CD14-positive monocyte (primary cell): ENCODE results near the gene GLT6D1. TPM values are rescaled to one million over a fixed set of nuclear protein-coding genes. Genes with fewer than 3 reads are reported as not detected.

Experiments
- DNase-seq, 3 donors: peaks; one replicate each; pipeline ENCODE4 v3.0.0-alpha.2; 2011 to 2022
- H2AFZ ChIP-seq: 2 replicates; pipeline ENCODE4 v1.6.0; 2012; ENCODE audit warnings: mild to moderate bottlenecking, low read depth, low read length, inconsistent platforms; ENCODE audit not compliant: insufficient read depth, poor library complexity, severe bottlenecking
- H3K27ac ChIP-seq, 2 donors: 1 replicate in 1 of 2; 2 replicates in 1 of 2; pipeline ENCODE4 v1.5.1; 2012 to 2013; ENCODE audit warnings: low read length in 2 of 2, control low read depth in 1 of 2, inconsistent platforms in 1 of 2, low read depth in 1 of 2, mild to moderate bottlenecking in 1 of 2
- H3K27me3 ChIP-seq, 2 donors: one replicate each; pipeline versions ENCODE4 v1.6.0 to v1.6.1; 2011 to 2013; ENCODE audit warnings: low read length in 2 of 2; ENCODE audit not compliant: control insufficient read depth in 2 of 2, insufficient read depth in 2 of 2
- H3K36me3 ChIP-seq, 2 donors: replicated peaks in 1 of 2; 1 replicate in 1 of 2; 2 replicates in 1 of 2; pipeline versions ENCODE4 v1.5.1 to v1.6.1; 2012 to 2013; ENCODE audit warnings: low read length in 2 of 2, control low read depth in 1 of 2, inconsistent platforms in 1 of 2, mild to moderate bottlenecking in 1 of 2; ENCODE audit not compliant: insufficient read depth in 2 of 2, control insufficient read depth in 1 of 2
- H3K4me1 ChIP-seq, 2 donors: 1 replicate in 1 of 2; 2 replicates in 1 of 2; pipeline versions ENCODE4 v1.5.1 to v1.6.1; 2012 to 2013; ENCODE audit warnings: low read length in 2 of 2, control low read depth in 1 of 2, inconsistent platforms in 1 of 2, mild to moderate bottlenecking in 1 of 2, moderate library complexity in 1 of 2; ENCODE audit not compliant: insufficient read depth in 2 of 2, control insufficient read depth in 1 of 2
- H3K4me2 ChIP-seq: replicated peaks from 2 replicates; pipeline ENCODE3; 2012; ENCODE audit warnings: low read length, moderate library complexity, mild to moderate bottlenecking; ENCODE audit not compliant: poor library complexity, severe bottlenecking; ENCODE audit errors: extremely low read depth
- H3K4me3 ChIP-seq, 3 experiments: fragments of 200-600 bp in 1 of 3; sonication (generic) in 1 of 3; replicated peaks in 1 of 3; 1 replicate in 2 of 3; 2 replicates in 1 of 3; pipeline ENCODE4 v1.5.1; 2011 to 2013; ENCODE audit warnings: low read length in 3 of 3, mild to moderate bottlenecking in 3 of 3, control low read depth in 2 of 3, low read depth in 2 of 3, inconsistent platforms in 1 of 3, moderate library complexity in 1 of 3
- H3K79me2 ChIP-seq: 2 replicates; pipeline ENCODE4 v1.6.0; 2012; ENCODE audit warnings: mild to moderate bottlenecking, control low read depth, inconsistent platforms, low read length, moderate library complexity; ENCODE audit not compliant: insufficient read depth
- H3K9ac ChIP-seq: 2 replicates; pipeline ENCODE4 v1.6.0; 2017; ENCODE audit warnings: low read length, mild to moderate bottlenecking; ENCODE audit not compliant: insufficient read depth, poor library complexity, severe bottlenecking
- H3K9me3 ChIP-seq, 2 donors: replicated peaks in 1 of 2; 1 replicate in 1 of 2; 2 replicates in 1 of 2; pipeline versions ENCODE4 v1.5.1 to v1.6.1; 2012 to 2013; ENCODE audit warnings: low read length in 2 of 2, control low read depth in 1 of 2; ENCODE audit not compliant: control insufficient read depth in 1 of 2, insufficient read depth in 1 of 2
- H4K20me1 ChIP-seq: 2 replicates; pipeline ENCODE4 v1.6.0; 2012; ENCODE audit warnings: mild to moderate bottlenecking, low read length, control low read depth, moderate library complexity; ENCODE audit not compliant: insufficient read depth
- H3K27ac Mint-ChIP-seq, 7 donors: one replicate each; pipeline ENCODE4 v1.8.0; 2020; ENCODE audit warnings: mild to moderate bottlenecking in 7 of 7, mixed read lengths in 7 of 7, moderate library complexity in 6 of 7, inconsistent platforms in 2 of 7
- H3K27me3 Mint-ChIP-seq, 3 donors: one replicate each; pipeline ENCODE4 v1.8.0; 2021 to 2022; ENCODE audit warnings: low read depth in 3 of 3, mild to moderate bottlenecking in 3 of 3, mixed read lengths in 3 of 3, moderate library complexity in 3 of 3, inconsistent platforms in 1 of 3
- H3K36me3 Mint-ChIP-seq, 2 donors: one replicate each; pipeline ENCODE4 v1.8.0; 2020; ENCODE audit warnings: mixed read lengths in 2 of 2, inconsistent platforms in 1 of 2, mild to moderate bottlenecking in 1 of 2
- H3K4me1 Mint-ChIP-seq: one replicate; pipeline ENCODE4 v1.8.0; 2020; ENCODE audit warnings: mild to moderate bottlenecking, mixed read lengths
- H3K4me3 Mint-ChIP-seq, 2 donors: one replicate each; pipeline ENCODE4 v1.8.0; 2020; ENCODE audit warnings: mild to moderate bottlenecking in 2 of 2, mixed read lengths in 2 of 2, moderate library complexity in 1 of 2
- H3K9me3 Mint-ChIP-seq, 7 donors: one replicate each; pipeline ENCODE4 v1.8.0; 2020 to 2022; ENCODE audit warnings: mixed read lengths in 7 of 7, mild to moderate bottlenecking in 6 of 7, moderate library complexity in 6 of 7, inconsistent platforms in 2 of 7
- WGBS: methylation state at CpG from one replicate; pipeline ENCODE4 v1.1.5; 2013; ENCODE audit warnings: missing lambda C conversion rate; ENCODE audit not compliant: insufficient coverage; 5-methylcytosine and 5-hydroxymethylcytosine counted together
- intact Hi-C, 2 donors: fragments of 100-400 bp; cut with micrococcal nuclease; formaldehyde crosslinking; loops; one replicate each; pipeline versions ENCODE4 v1.15.0 to v1.15.1; 2023
- polyA plus RNA-seq, 3 donors: library from polyadenylated mRNA; depleted of rRNA in 1 of 3; unstranded in 2 of 3; stranded (reverse) in 1 of 3; fragments of 300-500 nt in 2 of 3; fragments of >200 nt in 1 of 3; fragmentation: Illumina TruSeq in 2 of 3; gene quantifications; 1 replicate in 2 of 3; 2 replicates in 1 of 3; pipeline ENCODE4 v1.2.3, GENCODE V29; 2012 to 2021
- TF ChIP-seq, protein P1 (sequence below): fragments of 200-600 bp; IDR thresholded peaks from one replicate; pipeline ENCODE4 v1.8.0; 2022; ENCODE audit warnings: antibody characterized with exemption, mild to moderate bottlenecking

GLT6D1 gene
- polyA plus RNA-seq, 3 donors: not detected

GRCh38 chr9:135671591-135672041 lies 32.3 kb upstream of the GLT6D1 start:
- Mint-ChIP-seq H3K36me3 (no peaks in the 10 kb centered on the region), H3K27ac (no peak overlapping the region), H3K4me1 (no peaks in the 10 kb centered on the region), H3K27me3 (peaks cover 2 to 13% (median 8%) of the 10 kb centered on the region in 3 donors), H3K4me3 (no peak overlapping the region), H3K9me3 (peaks cover 0 to 7% (median 2%) of the 10 kb centered on the region in 7 donors)
- intact Hi-C loops: no loop called here
- Histone ChIP-seq H3K27ac (no peak overlapping the region), H3K79me2 (no peaks in the 10 kb centered on the region), H3K4me1 (no peaks in the 10 kb centered on the region), H3K27me3 (no peaks in the 10 kb centered on the region), H3K9ac (no peak overlapping the region), H3K4me2 (no peak overlapping the region), H3K36me3 (no peaks in the 10 kb centered on the region), H3K9me3 (no peaks in the 10 kb centered on the region), H2AFZ (no peak overlapping the region), H4K20me1 (no peaks in the 10 kb centered on the region), H3K4me3 (no peak overlapping the region)
- TF ChIP-seq, protein P1, sequence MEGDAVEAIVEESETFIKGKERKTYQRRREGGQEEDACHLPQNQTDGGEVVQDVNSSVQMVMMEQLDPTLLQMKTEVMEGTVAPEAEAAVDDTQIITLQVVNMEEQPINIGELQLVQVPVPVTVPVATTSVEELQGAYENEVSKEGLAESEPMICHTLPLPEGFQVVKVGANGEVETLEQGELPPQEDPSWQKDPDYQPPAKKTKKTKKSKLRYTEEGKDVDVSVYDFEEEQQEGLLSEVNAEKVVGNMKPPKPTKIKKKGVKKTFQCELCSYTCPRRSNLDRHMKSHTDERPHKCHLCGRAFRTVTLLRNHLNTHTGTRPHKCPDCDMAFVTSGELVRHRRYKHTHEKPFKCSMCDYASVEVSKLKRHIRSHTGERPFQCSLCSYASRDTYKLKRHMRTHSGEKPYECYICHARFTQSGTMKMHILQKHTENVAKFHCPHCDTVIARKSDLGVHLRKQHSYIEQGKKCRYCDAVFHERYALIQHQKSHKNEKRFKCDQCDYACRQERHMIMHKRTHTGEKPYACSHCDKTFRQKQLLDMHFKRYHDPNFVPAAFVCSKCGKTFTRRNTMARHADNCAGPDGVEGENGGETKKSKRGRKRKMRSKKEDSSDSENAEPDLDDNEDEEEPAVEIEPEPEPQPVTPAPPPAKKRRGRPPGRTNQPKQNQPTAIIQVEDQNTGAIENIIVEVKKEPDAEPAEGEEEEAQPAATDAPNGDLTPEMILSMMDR: no peak
- WGBS: 48% methylated on average over 15 of the region's 17 CpGs
- no peak for DNase-seq

DNA sequence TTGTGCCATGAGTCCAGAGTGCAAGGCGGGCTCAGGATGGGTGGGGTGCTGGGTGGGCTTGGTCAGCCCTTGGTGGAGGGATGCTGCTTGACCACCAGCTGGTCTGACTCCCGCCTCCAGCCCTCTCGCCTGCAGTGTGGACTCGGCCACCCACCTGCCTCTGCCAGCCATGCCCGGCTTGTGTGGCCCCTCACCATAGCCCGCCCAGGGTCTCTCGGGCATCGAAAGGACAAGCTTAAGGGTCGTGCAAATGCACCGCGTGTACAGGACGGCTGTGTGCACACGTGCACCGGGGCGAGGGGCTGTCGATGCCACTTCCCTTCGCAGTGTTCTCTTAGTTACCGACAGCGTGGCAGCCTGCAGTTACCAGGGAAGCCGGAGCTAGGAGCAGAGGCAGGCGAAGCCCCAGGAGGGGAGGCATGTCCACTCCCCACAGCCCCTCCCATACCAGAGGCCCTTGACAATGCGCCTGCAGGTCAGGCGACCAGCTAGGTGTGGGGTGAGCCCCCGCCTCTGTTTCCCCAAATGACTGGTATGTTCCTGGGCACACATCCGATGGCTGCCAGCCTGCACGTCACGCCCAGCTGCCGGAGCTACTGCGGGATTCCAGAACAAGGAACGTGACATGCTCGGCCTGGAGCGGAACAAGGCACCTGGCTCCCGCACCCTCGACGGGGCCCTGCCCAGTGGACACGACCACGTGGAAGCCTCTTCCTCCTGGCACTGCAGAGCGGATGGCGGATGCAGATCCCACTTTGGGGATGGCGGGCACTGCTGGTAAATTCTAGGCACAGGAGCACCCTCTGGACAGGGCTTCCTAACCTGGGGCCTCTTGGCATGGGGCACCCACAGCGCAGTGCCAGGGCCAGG lies 31.6 kb upstream of the GLT6D1 start:
- WGBS: 92% methylated on average over 38 of the region's 41 CpGs
- Histone ChIP-seq H3K9ac (no peak overlapping the region), H3K36me3 (no peaks in the 10 kb centered on the region), H3K27ac (no peak overlapping the region), H4K20me1 (no peaks in the 10 kb centered on the region), H3K4me2 (no peak overlapping the region), H3K27me3 (no peaks in the 10 kb centered on the region), H3K4me1 (no peaks in the 10 kb centered on the region), H3K79me2 (no peaks in the 10 kb centered on the region), H3K4me3 (no peak overlapping the region), H3K9me3 (no peaks in the 10 kb centered on the region), H2AFZ (no peak overlapping the region)
- H3K27me3 Mint-ChIP-seq: peaks cover 4 to 13% (median 7%) of the 10 kb centered on the region in 3 donors
- DNase-seq: no peak
- no peaks in the 10 kb centered on the region for H3K4me1 Mint-ChIP-seq
- H3K27ac Mint-ChIP-seq: no peak overlapping the region
- H3K4me3 Mint-ChIP-seq: no peak overlapping the region
- intact Hi-C loops: no loop called here
- no peaks in the 10 kb centered on the region for H3K36me3 Mint-ChIP-seq
- TF ChIP-seq, protein P1: no peak
- peaks cover 0 to 7% (median 2%) of the 10 kb centered on the region in 7 donors for H3K9me3 Mint-ChIP-seq
